GM12892 (cell line): ENCODE results near the gene ZNF3.

Experiments used
- POLR2A ChIP-seq: IDR thresholded peaks from 2 replicates; pipeline ENCODE4 v1.6.1; 2011; ENCODE audit warnings: low read depth, low read length, control low read depth
- POLR2AphosphoS5 ChIP-seq: IDR thresholded peaks from 2 replicates; pipeline ENCODE4 v1.6.1; 2011; ENCODE audit warnings: low read depth, low read length, control low read depth

GRCh38 chr7:100089458-100090196 is 8.1 kb upstream of the ZNF3 start:
- no peak for TF ChIP-seq POLR2A
- TF ChIP-seq POLR2AphosphoS5: no peak
